Neuronal stem cell (in vitro differentiated cells): ENCODE data around the gene GLUD1. TPM values are rescaled to one million over a fixed set of nuclear protein-coding genes. Genes with fewer than 3 reads are reported as not detected.
"Not testable (repeated sequence)": the region's sequence is repeated elsewhere in the genome, so short reads cannot be mapped to it uniquely, and the experiment has no call there.

Source experiments
- DNase-seq: peaks from one replicate; pipeline ENCODE4 v3.0.0-alpha.2; 2013; ENCODE audit warnings: low spot score
- H2AFZ ChIP-seq: one replicate; pipeline ENCODE4 v1.6.1; 2013; ENCODE audit warnings: mild to moderate bottlenecking, low read length, inconsistent platforms
- H2AK5ac ChIP-seq: 2 replicates; pipeline ENCODE4 v1.6.1; 2013; ENCODE audit warnings: low read depth, mild to moderate bottlenecking, inconsistent platforms, low read length, moderate library complexity, mixed read lengths
- H2BK120ac ChIP-seq: 2 replicates; pipeline ENCODE4 v1.6.1; 2013; ENCODE audit warnings: low read depth, mild to moderate bottlenecking, inconsistent platforms, low read length, moderate library complexity, mixed read lengths
- H2BK12ac ChIP-seq: one replicate; pipeline ENCODE4 v1.6.1; 2013; ENCODE audit warnings: low read length, inconsistent platforms
- H2BK15ac ChIP-seq: 2 replicates; pipeline ENCODE4 v1.6.1; 2013; ENCODE audit warnings: mild to moderate bottlenecking, low read length, inconsistent platforms, mixed read lengths
- H2BK5ac ChIP-seq: one replicate; pipeline ENCODE4 v1.6.1; 2013; ENCODE audit warnings: inconsistent platforms, mild to moderate bottlenecking, low read length, moderate library complexity
- H3K14ac ChIP-seq: one replicate; pipeline ENCODE4 v1.6.1; 2013; ENCODE audit warnings: low read length, inconsistent platforms
- H3K18ac ChIP-seq: 2 replicates; pipeline ENCODE4 v1.6.1; 2013; ENCODE audit warnings: low read length, inconsistent platforms
- H3K23ac ChIP-seq: 2 replicates; pipeline ENCODE4 v1.6.1; 2013; ENCODE audit warnings: low read depth, mild to moderate bottlenecking, mixed read lengths, low read length, inconsistent platforms; ENCODE audit not compliant: poor library complexity
- H3K27ac ChIP-seq: replicated peaks from 3 replicates; pipeline ENCODE4 v1.5.1; 2013; ENCODE audit warnings: low read length, inconsistent platforms
- H3K27me3 ChIP-seq, 3 experiments: 2 replicates each; pipeline ENCODE4 v1.6.1; 2013; ENCODE audit warnings: low read length in 3 of 3, mild to moderate bottlenecking in 2 of 3, inconsistent platforms in 1 of 3, low read depth in 1 of 3, mixed read lengths in 1 of 3, moderate library complexity in 1 of 3; ENCODE audit not compliant: control insufficient read depth in 3 of 3, insufficient read depth in 3 of 3
- H3K36me3 ChIP-seq, 2 donors: replicated peaks in 1 of 2; 2 replicates each; pipeline ENCODE4 v1.6.1; 2013; ENCODE audit warnings: low read length in 2 of 2; ENCODE audit not compliant: control insufficient read depth in 2 of 2, insufficient read depth in 2 of 2
- H3K4ac ChIP-seq: 2 replicates; pipeline ENCODE4 v1.6.1; 2013; ENCODE audit warnings: inconsistent platforms, mild to moderate bottlenecking, low read length, moderate library complexity
- H3K4me1 ChIP-seq, 2 donors: 1 replicate in 1 of 2; 2 replicates in 1 of 2; pipeline ENCODE4 v1.6.1; 2013; ENCODE audit warnings: low read length in 2 of 2, low read depth in 1 of 2; ENCODE audit not compliant: control insufficient read depth in 2 of 2, insufficient read depth in 1 of 2
- H3K4me2 ChIP-seq: one replicate; pipeline ENCODE4 v1.6.1; 2013; ENCODE audit warnings: mild to moderate bottlenecking, low read length, inconsistent platforms; ENCODE audit not compliant: insufficient read depth, poor library complexity, severe bottlenecking
- H3K4me3 ChIP-seq, 2 donors: 2 replicates each; pipeline ENCODE4 v1.5.1; 2013; ENCODE audit warnings: low read length in 2 of 2, mild to moderate bottlenecking in 2 of 2, inconsistent platforms in 1 of 2, moderate library complexity in 1 of 2
- H3K79me1 ChIP-seq: one replicate; pipeline ENCODE4 v1.6.1; 2013; ENCODE audit warnings: low read depth, mild to moderate bottlenecking, inconsistent platforms, low read length, moderate library complexity
- H3K9ac ChIP-seq: one replicate; pipeline ENCODE4 v1.6.1; 2013; ENCODE audit warnings: mild to moderate bottlenecking, low read depth, low read length, inconsistent platforms; ENCODE audit not compliant: poor library complexity
- H3K9me3 ChIP-seq, 2 donors: replicated peaks in 1 of 2; 2 replicates each; pipeline versions ENCODE3 to v1.6.1; 2013; ENCODE audit warnings: low read length in 2 of 2, mild to moderate bottlenecking in 2 of 2, inconsistent platforms in 1 of 2, low read depth in 1 of 2, mixed read lengths in 1 of 2, moderate library complexity in 1 of 2; ENCODE audit not compliant: control insufficient read depth in 2 of 2, insufficient read depth in 1 of 2
- H4K8ac ChIP-seq: one replicate; pipeline ENCODE4 v1.6.1; 2013; ENCODE audit warnings: low read depth, mild to moderate bottlenecking, inconsistent platforms, low read length, moderate library complexity
- H4K91ac ChIP-seq: one replicate; pipeline ENCODE4 v1.6.1; 2013; ENCODE audit warnings: low read length, low read depth, mild to moderate bottlenecking, inconsistent platforms; ENCODE audit not compliant: poor library complexity
- WGBS, 2 donors: extraction: QIAGEN DNeasy Blood & Tissue Kit; methylation state at CpG; one replicate each; pipeline ENCODE4 v1.1.7; 2013; ENCODE audit warnings: missing lambda C conversion rate in 2 of 2, mixed read lengths in 1 of 2; ENCODE audit not compliant: insufficient read length in 2 of 2, insufficient replicate concordance in 1 of 2; ENCODE audit errors: extremely low coverage in 2 of 2; 5-methylcytosine and 5-hydroxymethylcytosine counted together
- polyA plus RNA-seq, 2 experiments: library from polyadenylated mRNA; stranded (reverse); fragments of 200-250 nt; gene quantifications; one replicate each; pipeline ENCODE4 v1.2.3, GENCODE V29; 2013

GLUD1 gene
- polyA plus RNA-seq (2013, experiment 1 of 2), result 78.6 TPM
- polyA plus RNA-seq (2013, experiment 2 of 2), result 78.2 TPM

DNA sequence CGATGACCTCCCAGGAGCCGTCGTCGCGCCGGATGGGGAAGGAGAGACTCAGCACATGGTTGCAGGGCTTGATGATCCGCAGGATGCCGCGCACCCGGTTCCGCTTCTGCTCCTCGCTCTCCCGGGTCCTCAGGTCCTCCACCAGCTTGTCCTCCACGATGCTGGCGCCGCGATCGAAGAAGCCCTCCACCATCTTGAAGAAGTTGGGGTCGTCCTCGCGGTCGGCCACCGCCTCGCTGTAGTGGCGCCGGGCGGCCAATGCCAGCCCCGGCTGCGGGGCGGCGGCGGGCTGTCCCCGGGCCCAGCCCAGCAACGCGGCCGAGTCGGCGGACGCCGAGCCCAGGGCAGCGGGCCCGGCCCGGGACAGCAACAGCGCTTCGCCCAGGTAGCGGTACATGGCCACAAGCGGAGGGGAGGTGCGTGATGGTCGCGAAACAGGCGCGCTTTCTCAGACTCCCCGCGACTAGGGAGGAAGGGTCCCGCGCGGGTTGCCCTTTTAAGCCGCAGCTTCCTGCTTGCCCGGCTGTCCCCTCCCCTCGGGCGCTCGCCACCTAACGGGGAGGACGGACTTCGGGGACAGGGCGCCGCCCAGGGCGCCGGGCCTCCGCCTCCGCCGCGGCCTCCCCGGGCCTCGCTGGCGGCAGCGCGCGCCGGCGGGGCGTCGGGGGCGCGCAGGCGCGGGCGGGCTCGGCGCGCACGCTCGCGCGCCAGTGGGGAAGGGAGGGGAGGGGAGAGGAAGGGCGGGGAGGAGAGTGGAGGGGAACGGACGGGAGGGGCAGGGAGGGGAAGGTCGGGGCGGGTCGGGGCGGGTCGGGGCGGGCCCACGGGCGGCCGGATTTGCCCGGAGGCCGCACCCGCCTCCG is at the start of gene GLUD1, which contains the start of gene SHLD2:
Gene GLUD1, minus strand, starts transcription at position 471 of the 863 bp plus-strand sequence. Its CDS starts 74 bp downstream, at position 397.
Gene SHLD2, plus strand, starts transcription at position 834 of the 863 bp plus-strand sequence. CDS start 56,149 bp downstream, outside the sequence.
- Histone ChIP-seq H3K4me1 (peaks cover 0 to 20% of the 10 kb centered on the region in 2 donors), H3K79me1 (no peaks in the 10 kb centered on the region), H2BK5ac (peak within 1 kb of the TSS; percentile 90), H3K9ac (peak within 1 kb of the TSS; percentile 98), H2AFZ (peak within 1 kb of the TSS; percentile 96), H3K23ac (peak within 1 kb of the TSS; percentile 97), H3K4ac (no peak within 1 kb of the TSS), H3K27me3 (no peaks in the 10 kb centered on the region), H4K8ac (peak within 1 kb of the TSS; percentile 92), H2AK5ac (peak within 1 kb of the TSS; percentile 63), H3K14ac (peak within 1 kb of the TSS; percentile 84), H3K18ac (peak within 1 kb of the TSS; percentile 97), H3K4me2 (peak within 1 kb of the TSS; percentile 93), H2BK12ac (peak within 1 kb of the TSS; percentile 75), H2BK120ac (peak within 1 kb of the TSS; percentile 94), H3K9me3 (peaks cover 0 to 12% of the 10 kb centered on the region in 2 donors), H3K4me3 (peak within 1 kb of the TSS; percentile 76 to 98), H4K91ac (peak within 1 kb of the TSS; percentile 64), H3K36me3 (peaks cover 0 to 43% of the 10 kb centered on the region in 2 donors), H2BK15ac (peak within 1 kb of the TSS; percentile 94), H3K27ac (peak within 1 kb of the TSS; percentile 89)
- no CpG with 5 or more reads among the region's 111 CpGs for WGBS, 2 donors
- DNase-seq, result peak; percentile 88

DNA sequence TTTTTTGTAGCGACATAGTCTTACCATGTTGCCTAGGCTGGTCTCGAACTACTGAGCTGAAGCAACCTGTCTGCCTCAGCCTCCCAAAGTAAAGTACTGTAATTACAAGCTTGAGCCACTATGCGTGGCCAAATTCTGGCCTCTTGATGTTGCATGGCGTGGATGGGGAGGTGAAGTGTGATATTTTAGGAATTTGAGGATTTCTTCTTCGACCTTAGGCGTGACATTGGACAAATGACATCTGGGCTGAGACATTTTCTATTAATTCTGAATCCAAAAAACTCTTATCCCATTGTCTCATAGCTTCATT is 48.4 kb upstream of the GLUD1 start:
- WGBS, 2 donors, result no CpG with 5 or more reads among the region's 6 CpGs
- not testable (repeated sequence) for H4K8ac ChIP-seq, DNase-seq

DNA sequence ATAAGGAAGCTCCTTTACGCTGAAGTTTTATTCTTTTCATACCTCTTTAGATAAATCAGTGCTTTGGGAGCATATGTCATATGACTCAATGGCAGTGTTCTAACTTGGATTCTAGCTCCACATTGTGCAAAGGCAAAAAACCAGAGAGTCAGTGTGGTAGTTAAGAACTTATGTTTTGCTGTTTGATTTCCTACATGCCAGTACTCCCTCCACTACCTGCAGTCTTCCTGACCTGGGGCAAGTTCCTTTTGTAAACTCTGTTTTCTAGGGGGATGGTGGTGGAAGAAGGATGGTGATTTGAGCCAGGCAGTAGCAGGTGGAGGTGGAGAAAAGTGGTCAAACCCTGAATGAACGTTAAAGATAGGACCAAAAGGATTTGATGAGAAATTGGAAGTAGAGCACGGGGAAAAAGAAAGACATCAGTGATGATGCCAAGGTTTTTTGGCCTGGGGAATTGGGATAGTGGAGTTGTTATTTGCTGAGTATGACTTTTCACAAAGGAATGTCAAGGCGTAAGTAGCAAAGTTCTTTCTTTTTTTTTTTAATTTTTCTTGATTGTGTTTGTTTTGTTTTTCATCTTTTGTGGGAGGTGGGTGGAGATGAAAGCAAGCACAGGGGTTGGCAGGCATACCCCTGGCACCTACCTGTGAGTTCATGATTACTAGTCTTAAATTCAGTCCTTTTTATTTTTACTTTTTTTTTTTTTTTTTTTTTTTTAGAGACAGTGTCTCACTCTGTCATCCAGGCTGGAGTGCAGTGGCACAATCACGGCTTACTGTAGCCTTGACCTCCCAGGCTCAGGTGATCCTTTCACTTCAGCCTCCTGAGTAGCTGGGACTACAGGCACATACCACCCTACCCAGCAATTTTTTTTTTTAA is 47.8 kb upstream of the GLUD1 start:
- H3K4me1 ChIP-seq, H3K36me3 ChIP-seq, H4K8ac ChIP-seq, H3K23ac ChIP-seq, H3K14ac ChIP-seq, H3K27ac ChIP-seq, H3K9ac ChIP-seq, H2BK120ac ChIP-seq, H3K18ac ChIP-seq, H3K79me1 ChIP-seq, H2BK15ac ChIP-seq, H2AFZ ChIP-seq, H3K4me3 ChIP-seq, H2BK5ac ChIP-seq, H3K9me3 ChIP-seq, H2AK5ac ChIP-seq, H3K4me2 ChIP-seq, H3K4ac ChIP-seq, H3K27me3 ChIP-seq, H2BK12ac ChIP-seq, DNase-seq, H4K91ac ChIP-seq: not testable (repeated sequence)
- WGBS, 2 donors, result no CpG with 5 or more reads among the region's 5 CpGs

More for the DNA sequence above, 48.4 kb upstream of the GLUD1 start:
- not testable (repeated sequence) for H2AFZ ChIP-seq, H3K4me1 ChIP-seq, H3K4me2 ChIP-seq, H2BK12ac ChIP-seq, H2BK120ac ChIP-seq, H4K91ac ChIP-seq, H3K23ac ChIP-seq, H3K4me3 ChIP-seq, H2BK15ac ChIP-seq, H3K9me3 ChIP-seq, H3K36me3 ChIP-seq, H3K9ac ChIP-seq, H3K14ac ChIP-seq, H2BK5ac ChIP-seq, H3K18ac ChIP-seq, H3K27ac ChIP-seq, H2AK5ac ChIP-seq, H3K27me3 ChIP-seq, H3K79me1 ChIP-seq, H3K4ac ChIP-seq

DNA sequence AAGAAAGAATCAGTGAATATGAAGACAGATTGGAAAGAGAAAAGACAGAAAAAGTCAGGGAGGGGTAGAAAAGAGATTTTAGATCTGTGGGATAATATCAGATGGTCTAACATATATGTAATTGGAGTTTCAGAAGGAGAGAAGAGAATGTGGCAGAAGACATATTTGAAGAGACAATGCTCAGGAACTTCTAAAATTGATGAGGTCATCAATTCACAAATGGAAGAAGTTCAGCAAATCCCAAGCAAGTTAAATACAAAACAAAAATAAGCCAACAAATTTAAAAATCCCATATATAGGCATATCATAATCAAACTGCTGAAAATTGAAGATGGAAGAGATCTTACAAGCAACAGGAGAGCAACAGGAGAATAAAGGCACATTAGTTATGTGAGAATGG is 42.8 kb upstream of the GLUD1 start:
- not testable (repeated sequence) for H3K23ac ChIP-seq

More for the DNA sequence above, 42.8 kb upstream of the GLUD1 start:
- H3K9me3 ChIP-seq, H3K36me3 ChIP-seq, H2BK5ac ChIP-seq, H3K9ac ChIP-seq, H2BK120ac ChIP-seq, H3K79me1 ChIP-seq, H2BK15ac ChIP-seq, H3K4me3 ChIP-seq, H2BK12ac ChIP-seq, H3K27ac ChIP-seq, H3K14ac ChIP-seq, DNase-seq, H3K27me3 ChIP-seq, H3K4me1 ChIP-seq, H2AFZ ChIP-seq, H3K4ac ChIP-seq, H3K18ac ChIP-seq, H4K8ac ChIP-seq, H2AK5ac ChIP-seq, H3K4me2 ChIP-seq, H4K91ac ChIP-seq: not testable (repeated sequence)
